H1 (cell line): Measurements from ENCODE around the gene NMUR1. TPM values are rescaled to one million over a fixed set of nuclear protein-coding genes. Genes with fewer than 3 reads are reported as not detected.

ENCODE experiments used
- CTCF ChIA-PET: fragments of 300-600 bp; sonication (Branson Sonifier 250); formaldehyde crosslinking; loops from one replicate; lab custom pipeline; 2021; ENCODE audit not compliant: partially characterized antibody; lab: Charles Lee
- POLR2A ChIA-PET: fragments of 300-600 bp; sonication (Branson Sonifier 250); formaldehyde crosslinking; loops from one replicate; lab custom pipeline; 2021; ENCODE audit warnings: inconsistent platforms; ENCODE audit not compliant: partially characterized antibody; lab: Charles Lee
- DNase-seq, 2 experiments: peaks; one replicate each; pipeline versions ENCODE4 v3.0.0 to v3.0.0-alpha.2; 2010 to 2022; ENCODE audit warnings: low spot score in 2 of 2, low read depth in 1 of 2, mixed read lengths in 1 of 2
- FAIRE-seq: peaks from 2 replicates; lab custom pipeline; 2011; peaks lifted over from hg19 to GRCh38; lab: Jason Lieb, UNC
- H2AFZ ChIP-seq: 2 replicates; pipeline ENCODE4 v1.8.1; 2012; ENCODE audit warnings: low read length, inconsistent platforms
- H2AK5ac ChIP-seq: 2 replicates; pipeline ENCODE4 v1.6.1; 2013; ENCODE audit warnings: low read depth, low read length
- H2BK120ac ChIP-seq: replicated peaks from 2 replicates; pipeline ENCODE3; 2013; ENCODE audit warnings: low read depth, low read length, inconsistent platforms
- H2BK12ac ChIP-seq: 2 replicates; pipeline ENCODE4 v1.6.1; 2013; ENCODE audit warnings: low read depth, low read length
- H2BK15ac ChIP-seq: 2 replicates; pipeline ENCODE4 v1.6.1; 2013; ENCODE audit warnings: low read length
- H2BK20ac ChIP-seq: 2 replicates; pipeline ENCODE4 v1.6.1; 2013; ENCODE audit warnings: low read length
- H2BK5ac ChIP-seq: 2 replicates; pipeline ENCODE4 v1.6.1; 2013; ENCODE audit warnings: low read depth, low read length
- H3K14ac ChIP-seq: 2 replicates; pipeline ENCODE4 v1.6.1; 2013; ENCODE audit warnings: inconsistent platforms; ENCODE audit not compliant: insufficient read length
- H3K18ac ChIP-seq: 2 replicates; pipeline ENCODE4 v1.6.1; 2013; ENCODE audit warnings: low read length; ENCODE audit errors: extremely low read depth
- H3K23ac ChIP-seq: 2 replicates; pipeline ENCODE4 v1.6.1; 2013; ENCODE audit warnings: inconsistent platforms; ENCODE audit not compliant: insufficient read length
- H3K23me2 ChIP-seq: 2 replicates; pipeline ENCODE4 v1.6.1; 2013; ENCODE audit warnings: low read depth, low read length
- H3K27ac ChIP-seq: 2 replicates; pipeline ENCODE4 v1.6.1; 2011; ENCODE audit warnings: low read depth, low read length, inconsistent platforms
- H3K27me3 ChIP-seq, 4 experiments: replicated peaks in 1 of 4; 1 replicate in 1 of 4; 2 replicates in 3 of 4; pipeline versions ENCODE4 v1.6.1 to v1.8.1; 2011 to 2013; ENCODE audit warnings: low read length in 3 of 4, mild to moderate bottlenecking in 3 of 4, inconsistent platforms in 2 of 4, mixed read lengths in 2 of 4, moderate library complexity in 1 of 4; ENCODE audit not compliant: control insufficient read depth in 3 of 4, insufficient read depth in 3 of 4; ENCODE audit errors: extremely low read depth in 1 of 4
- H3K36me3 ChIP-seq, 4 experiments: 2 replicates each; pipeline versions ENCODE4 v1.6.1 to v1.8.1; 2011 to 2013; ENCODE audit warnings: mild to moderate bottlenecking in 4 of 4, low read length in 3 of 4, moderate library complexity in 2 of 4, control low read depth in 1 of 4, inconsistent platforms in 1 of 4; ENCODE audit not compliant: insufficient read depth in 4 of 4, control insufficient read depth in 2 of 4
- H3K4ac ChIP-seq: replicated peaks from 2 replicates; pipeline ENCODE3; 2013; ENCODE audit warnings: low read length, low read depth, mixed read lengths, inconsistent platforms; ENCODE audit not compliant: insufficient read length
- H3K4me1 ChIP-seq, 4 experiments: replicated peaks in 1 of 4; 1 replicate in 1 of 4; 2 replicates in 3 of 4; pipeline versions ENCODE4 v1.6.1 to v1.8.1; 2011 to 2013; ENCODE audit warnings: low read length in 3 of 4, inconsistent platforms in 2 of 4, mixed read lengths in 1 of 4; ENCODE audit not compliant: insufficient read depth in 4 of 4, control insufficient read depth in 3 of 4
- H3K4me2 ChIP-seq, 2 experiments: 2 replicates each; pipeline versions ENCODE4 v1.6.1 to v1.8.1; 2011 to 2013; ENCODE audit warnings: low read depth in 2 of 2, low read length in 2 of 2, control low read depth in 1 of 2, inconsistent platforms in 1 of 2, mild to moderate bottlenecking in 1 of 2; ENCODE audit not compliant: insufficient read depth in 1 of 2
- H3K4me3 ChIP-seq, 4 experiments: fragments of 200-600, 300-600 bp in 1 of 4; sonication (generic), shearing (Covaris generic), sonication (Bioruptor Twin) in 1 of 4; 2 replicates each; pipeline versions ENCODE4 v1.5.1 to v1.8.1; 2011 to 2016; ENCODE audit warnings: low read length in 4 of 4, low read depth in 3 of 4, control low read depth in 2 of 4, inconsistent platforms in 2 of 4, mild to moderate bottlenecking in 2 of 4, mixed read lengths in 1 of 4, moderate library complexity in 1 of 4; ENCODE audit not compliant: insufficient read depth in 2 of 4; ENCODE audit errors: extremely low read depth in 1 of 4
- H3K56ac ChIP-seq: replicated peaks from 2 replicates; pipeline ENCODE3; 2013; ENCODE audit warnings: low read depth, mild to moderate bottlenecking, mixed read lengths, low read length, inconsistent platforms; ENCODE audit not compliant: insufficient read length
- H3K79me1 ChIP-seq: 2 replicates; pipeline ENCODE4 v1.6.1; 2013; ENCODE audit warnings: low read depth, low read length, control low read depth
- H3K79me2 ChIP-seq, 2 experiments: 2 replicates each; pipeline versions ENCODE4 v1.6.1 to v1.8.1; 2012 to 2013; ENCODE audit warnings: low read length in 2 of 2, mild to moderate bottlenecking in 2 of 2, inconsistent platforms in 1 of 2; ENCODE audit not compliant: insufficient read depth in 2 of 2, control insufficient read depth in 1 of 2
- H3K9ac ChIP-seq, 4 experiments: replicated peaks in 1 of 4; 1 replicate in 1 of 4; 2 replicates in 3 of 4; pipeline versions ENCODE4 v1.6.1 to v1.8.1; 2011 to 2013; ENCODE audit warnings: low read depth in 3 of 4, low read length in 3 of 4, control low read depth in 2 of 4, mild to moderate bottlenecking in 2 of 4, moderate library complexity in 2 of 4, inconsistent platforms in 1 of 4; ENCODE audit errors: extremely low read depth in 1 of 4
- H3K9me3 ChIP-seq, 2 experiments: 2 replicates each; pipeline versions ENCODE4 v1.6.1 to v1.8.1; 2012 to 2013; ENCODE audit warnings: mild to moderate bottlenecking in 2 of 2, moderate library complexity in 2 of 2, control low read depth in 1 of 2, inconsistent platforms in 1 of 2, low read depth in 1 of 2, low read length in 1 of 2, mixed read lengths in 1 of 2; ENCODE audit not compliant: insufficient read depth in 2 of 2
- H4K20me1 ChIP-seq, 2 experiments: replicated peaks in 1 of 2; 2 replicates each; pipeline versions ENCODE3 to v1.8.1; 2011 to 2013; ENCODE audit warnings: inconsistent platforms in 2 of 2, low read length in 2 of 2, mild to moderate bottlenecking in 1 of 2; ENCODE audit not compliant: insufficient read depth in 2 of 2, control insufficient read depth in 1 of 2
- H4K5ac ChIP-seq: 2 replicates; pipeline ENCODE4 v1.6.1; 2013; ENCODE audit warnings: low read length, low read depth, mixed read lengths, inconsistent platforms; ENCODE audit not compliant: insufficient read length
- H4K8ac ChIP-seq: 2 replicates; pipeline ENCODE4 v1.8.0; 2013; ENCODE audit warnings: mild to moderate bottlenecking, moderate library complexity, low read length, inconsistent platforms; ENCODE audit not compliant: insufficient read depth; ENCODE audit errors: extremely low read depth
- H4K91ac ChIP-seq: replicated peaks from 2 replicates; pipeline ENCODE3; 2013; ENCODE audit warnings: low read length, mixed read lengths, inconsistent platforms; ENCODE audit not compliant: insufficient read length
- EZH2 ChIP-seq: fragments of 200-600 bp; sonication (generic); IDR thresholded peaks from 2 replicates; pipeline ENCODE4 v1.7.1; 2012; ENCODE audit warnings: low read depth, mild to moderate bottlenecking, moderate library complexity, low read length, inconsistent platforms; ENCODE audit not compliant: severe bottlenecking
- HDAC2 ChIP-seq, 2 experiments: fragments of 300-600 bp in 1 of 2; sonication (generic) in 1 of 2; IDR thresholded peaks; 2 replicates each; pipeline ENCODE4 v1.6.1; 2011 to 2012; ENCODE audit warnings: low read depth in 2 of 2, low read length in 2 of 2, mild to moderate bottlenecking in 2 of 2, moderate library complexity in 2 of 2, borderline replicate concordance in 1 of 2, inconsistent platforms in 1 of 2
- NANOG ChIP-seq: IDR thresholded peaks from 2 replicates; pipeline ENCODE4 v1.6.1; 2011; ENCODE audit warnings: low read length, low read depth, mild to moderate bottlenecking, inconsistent platforms; ENCODE audit not compliant: insufficient read depth, poor library complexity, severe bottlenecking
- POLR2A ChIP-seq, 2 experiments: IDR thresholded peaks; 1 replicate in 1 of 2; 2 replicates in 1 of 2; pipeline ENCODE4 v1.6.1; 2011; ENCODE audit warnings: low read depth in 2 of 2, low read length in 2 of 2, mild to moderate bottlenecking in 2 of 2; ENCODE audit errors: control extremely low read depth in 1 of 2
- RAD21 ChIP-seq, 2 experiments: IDR thresholded peaks in 1 of 2; conservative IDR thresholded peaks in 1 of 2; 2 replicates each; pipeline ENCODE4 v1.6.1; 2011; ENCODE audit warnings: low read depth in 2 of 2, low read length in 2 of 2, improper control_type of control experiment in 1 of 2, inconsistent platforms in 1 of 2, mild to moderate bottlenecking in 1 of 2, moderate library complexity in 1 of 2
- SIN3A ChIP-seq, 2 experiments: IDR thresholded peaks in 1 of 2; conservative IDR thresholded peaks in 1 of 2; 2 replicates each; pipeline ENCODE4 v1.6.1; 2011 to 2012; ENCODE audit warnings: low read length in 2 of 2, improper control_type of control experiment in 1 of 2, low read depth in 1 of 2, mild to moderate bottlenecking in 1 of 2
- SP2 ChIP-seq: IDR thresholded peaks from 2 replicates; pipeline ENCODE4 v1.6.1; 2012; ENCODE audit warnings: mild to moderate bottlenecking, low read length, inconsistent platforms
- SP4 ChIP-seq: IDR thresholded peaks from 2 replicates; pipeline ENCODE4 v1.6.1; 2012; ENCODE audit warnings: low read length, inconsistent platforms
- TAF1 ChIP-seq: IDR thresholded peaks from 2 replicates; pipeline ENCODE4 v1.6.1; 2011; ENCODE audit warnings: mild to moderate bottlenecking, low read depth, low read length
- TEAD4 ChIP-seq: IDR thresholded peaks from 2 replicates; pipeline ENCODE4 v1.6.1; 2012; ENCODE audit warnings: low read depth, low read length, inconsistent platforms, mixed read lengths
- ZNF274 ChIP-seq: IDR thresholded peaks from 2 replicates; pipeline ENCODE4 v1.7.0; 2012; ENCODE audit warnings: low read length, borderline replicate concordance; ENCODE audit errors: extremely low read depth
- WGBS, 2 experiments: shearing (Covaris generic) in 1 of 2; methylation state at CpG; one replicate each; pipeline versions ENCODE4 v1.1.6 to v1.1.7; 2013 to 2015; ENCODE audit warnings: low lambda C conversion rate in 2 of 2, mixed read lengths in 2 of 2, inconsistent platforms in 1 of 2, low coverage in 1 of 2, missing lambda C conversion rate in 1 of 2; ENCODE audit not compliant: insufficient replicate concordance in 2 of 2, insufficient coverage in 1 of 2, insufficient read length in 1 of 2; ENCODE audit errors: extremely low coverage in 1 of 2, missing lambda C conversion rate in 1 of 2; 5-methylcytosine and 5-hydroxymethylcytosine counted together
- polyA plus RNA-seq, 7 experiments: library from polyadenylated mRNA; depleted of rRNA in 3 of 7; stranded (reverse) in 5 of 7; unstranded in 2 of 7; fragments of >200 nt in 5 of 7; fragments of 200-250 nt in 2 of 7; gene quantifications; 1 replicate in 5 of 7; 2 replicates in 1 of 7; 4 replicates in 1 of 7; pipeline versions ENCODE4 v1.2.1 to v1.2.3, GENCODE V29; 2011 to 2013; ENCODE audit warnings: missing spikeins in 2 of 7, mixed read lengths in 2 of 7
- total RNA-seq: library from RNA; stranded (reverse); fragmentation: NEBNext Ultra II Directional; extraction: Animal tissue kit (Norgen Biotek cat#: 25700); gene quantifications from 2 replicates; pipeline ENCODE4 v1.2.1, GENCODE V29; 2021

Gene NMUR1
- total and polyA plus RNA-seq, 2 of the 8 experiments (the other 6 are each of a cell fraction or from before 2014, with no cell fraction given) = 0.56 to 1.5 TPM

DNA sequence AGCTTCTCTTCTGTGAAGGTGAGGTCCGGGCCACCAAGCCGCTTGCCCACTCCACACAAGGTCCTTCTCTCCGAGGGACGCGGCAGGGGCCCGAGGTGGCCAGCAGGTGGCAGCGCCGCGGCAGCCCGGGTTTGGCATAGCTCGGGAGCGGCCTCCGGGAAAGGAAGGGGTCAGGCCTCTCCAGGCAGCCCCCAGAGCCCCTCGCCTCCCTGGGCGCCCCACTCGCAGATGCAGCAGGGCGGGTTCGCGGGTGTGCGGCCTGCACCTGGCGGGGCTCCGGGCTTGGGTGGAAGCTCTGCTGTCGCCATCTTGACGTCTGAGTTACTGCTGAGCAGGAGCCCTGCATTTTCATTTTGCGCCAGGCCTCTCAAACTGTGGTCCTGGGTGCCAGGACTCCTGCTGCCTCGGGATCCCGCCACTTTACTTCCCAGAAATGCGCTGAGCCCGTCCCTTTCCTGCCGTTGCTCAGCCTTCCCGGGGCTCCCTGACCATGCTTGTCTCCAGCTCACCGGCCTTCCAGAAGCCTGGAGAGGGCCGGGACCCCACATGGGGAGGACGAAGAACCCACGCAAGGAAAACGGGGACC lies 47.3 kb downstream of the NMUR1 start:
- Histone ChIP-seq H3K27me3 (no peaks in the 10 kb centered on the region), H2BK5ac (no peak overlapping the region), H2AFZ (no peak overlapping the region), H2BK15ac (peak overlapping the region; percentile 46; the same call in 1 of the 2 replicates), H3K18ac (peak overlapping the region; percentile 48), H2BK12ac (no peak overlapping the region), H3K79me2 (no peaks in the 10 kb centered on the region), H3K36me3 (no peaks in the 10 kb centered on the region; a peak in 1 of 8 replicates), H4K5ac (no peak overlapping the region), H2BK20ac (no peak overlapping the region), H3K4me3 (no peak overlapping the region), H3K23me2 (no peaks in the 10 kb centered on the region), H3K4me2 (no peak overlapping the region), H3K9ac (no peak overlapping the region), H4K8ac (peak overlapping the region; percentile 93; the same call in 1 of the 2 replicates), H3K4me1 (peaks cover 0 to 2% (median 0%) of the 10 kb centered on the region in 4 experiments; a peak in 1 of 7 replicates), H4K20me1 (no peaks in the 10 kb centered on the region), H2BK120ac (no peak overlapping the region), H3K23ac (no peak overlapping the region), H3K14ac (no peak overlapping the region), H3K79me1 (no peaks in the 10 kb centered on the region), H3K4ac (no peak overlapping the region), H3K27ac (no peak overlapping the region), H3K56ac (no peak overlapping the region), H4K91ac (no peak overlapping the region), H2AK5ac (no peak overlapping the region), H3K9me3 (no peaks in the 10 kb centered on the region)
- CTCF ChIA-PET = interaction anchor here (0.6 to 8.0 kb wide), 22 partner anchors 8 to 253 kb away, joined by 3 to 94 read pairs (median 4); partner anchors contain the start of gene NCL
- 62% methylated on average over 29 of the region's 36 CpGs; no CpG with 5 or more reads in 1 of the 2 experiments for WGBS, 2 experiments
- FAIRE-seq (no peak), DNase-seq (peak in 1 of 2 experiments; percentile 89)
- POLR2A ChIA-PET = interaction anchor here (0.6 to 18.4 kb wide), 9 partner anchors 9 to 229 kb away, joined by 3 to 364 read pairs (median 3); partner anchors contain the start of gene NCL
- TF ChIP-seq POLR2A (IDR thresholded peaks at IDR 0.05; ENCODE audit: control extremely low read depth in 1 of 2, low read depth in 2 of 2, low read length in 2 of 2) (no peak), TAF1 (peak; percentile 31; the same call in 1 of the 2 replicates), NANOG (no peak), HDAC2 (IDR thresholded peaks at IDR 0.05; ENCODE audit: borderline replicate concordance in 1 of 2, low read depth in 2 of 2, low read length in 2 of 2) (peak in 1 of 2 experiments; percentile 45; a peak in 1 of 4 replicates), EZH2 (no peak), RAD21 (IDR thresholded peaks at IDR 0.05 in 1 of 2, conservative IDR thresholded peaks at IDR 0.05 in 1 of 2; ENCODE audit: low read depth in 2 of 2, low read length in 2 of 2) (peak; percentile 37 to 67; a peak in 3 of 4 replicates), SIN3A (conservative IDR thresholded peaks at IDR 0.05 in 1 of 2, IDR thresholded peaks at IDR 0.05 in 1 of 2; ENCODE audit: low read depth in 1 of 2, low read length in 2 of 2) (no peak), SP2 (no peak), TEAD4 (0 out of 2 replicates have a peak, but pooled peaks have one; percentile 33), ZNF274 (no peak), SP4 (no peak)
